IMR-90 (cell line): ENCODE results near the gene PEX16. TPM values are rescaled to one million over a fixed set of nuclear protein-coding genes. Genes with fewer than 3 reads are reported as not detected.
A peak's percentile ranks its signal among the peaks of the same experiment; 100 is the strongest.

Experiments
- ATAC-seq: fragments of 200-7000 bp; cut with Tn5 transposase; 2 replicates; pipeline ENCODE4 v1.9.1; 2020; ENCODE audit warnings: low read depth, mild to moderate bottlenecking, moderate library complexity
- BruUV-seq: library from RNA; stranded (reverse); fragments of 400-500 nt; replicated peaks from 2 replicates; lab custom pipeline; 2021; lab: Mats Ljungman, UMichigan
- CTCF ChIA-PET: fragments of 300-600 bp; formaldehyde crosslinking; extraction: SDS; loops from one replicate; lab custom pipeline; 2021; ENCODE audit warnings: antibody characterized with exemption; lab: Yijun Ruan, JAX
- POLR2A ChIA-PET: fragments of 300-600 bp; sonication (Branson Sonifier 250); formaldehyde crosslinking; loops from one replicate; lab custom pipeline; 2022; ENCODE audit warnings: antibody characterized with exemption; ENCODE audit not compliant: unreplicated experiment; lab: Charles Lee
- DNase-seq: peaks from one replicate; pipeline ENCODE4 v3.0.0; 2013
- H2AFZ ChIP-seq: replicated peaks from 2 replicates; pipeline ENCODE3; 2013; ENCODE audit warnings: low read length, mild to moderate bottlenecking; ENCODE audit not compliant: poor library complexity
- H2AK5ac ChIP-seq: 2 replicates; pipeline ENCODE4 v1.6.1; 2013; ENCODE audit warnings: low read depth, low read length, inconsistent platforms
- H2AK9ac ChIP-seq: replicated peaks from 2 replicates; pipeline ENCODE3; 2013; ENCODE audit warnings: mild to moderate bottlenecking, low read depth, low read length, moderate library complexity; ENCODE audit not compliant: poor library complexity
- H2BK120ac ChIP-seq: 2 replicates; pipeline ENCODE4 v1.6.1; 2013; ENCODE audit warnings: low read depth, low read length, inconsistent platforms
- H2BK15ac ChIP-seq: 3 replicates; pipeline ENCODE4 v1.6.1; 2013; ENCODE audit warnings: low read depth, low read length, inconsistent platforms
- H2BK20ac ChIP-seq: 2 replicates; pipeline ENCODE4 v1.6.1; 2013; ENCODE audit warnings: low read depth, mild to moderate bottlenecking, inconsistent platforms, low read length, moderate library complexity
- H2BK5ac ChIP-seq: 2 replicates; pipeline ENCODE4 v1.6.1; 2013; ENCODE audit warnings: mild to moderate bottlenecking, low read depth, low read length, inconsistent platforms; ENCODE audit not compliant: poor library complexity, severe bottlenecking
- H3K14ac ChIP-seq: replicated peaks from 2 replicates; pipeline ENCODE4 v1.6.1; 2013; ENCODE audit warnings: low read depth, low read length, inconsistent platforms
- H3K18ac ChIP-seq: 2 replicates; pipeline ENCODE4 v1.6.1; 2013; ENCODE audit warnings: low read depth, low read length, control low read depth
- H3K23ac ChIP-seq: 2 replicates; pipeline ENCODE4 v1.6.1; 2013; ENCODE audit warnings: low read depth, low read length, inconsistent platforms
- H3K27ac ChIP-seq: 2 replicates; pipeline ENCODE4 v1.5.1; 2013; ENCODE audit warnings: mild to moderate bottlenecking, control low read depth, low read length; ENCODE audit not compliant: insufficient read depth
- H3K27me3 ChIP-seq: 2 replicates; pipeline ENCODE4 v1.6.1; 2013; ENCODE audit warnings: low read length; ENCODE audit not compliant: control insufficient read depth, insufficient read depth
- H3K36me3 ChIP-seq: 2 replicates; pipeline ENCODE4 v1.6.1; 2013; ENCODE audit warnings: low read length, mixed read lengths; ENCODE audit not compliant: control insufficient read depth, insufficient read depth
- H3K4ac ChIP-seq: 2 replicates; pipeline ENCODE4 v1.6.1; 2013; ENCODE audit warnings: low read depth, low read length, inconsistent platforms
- H3K4me1 ChIP-seq: 2 replicates; pipeline ENCODE4 v1.6.1; 2013; ENCODE audit warnings: low read length, mixed read lengths; ENCODE audit not compliant: control insufficient read depth, insufficient read depth
- H3K4me2 ChIP-seq: 2 replicates; pipeline ENCODE4 v1.6.1; 2013; ENCODE audit warnings: low read depth, mild to moderate bottlenecking, control low read depth, low read length, moderate library complexity
- H3K4me3 ChIP-seq: 2 replicates; pipeline ENCODE4 v1.5.1; 2013; ENCODE audit warnings: low read depth, mild to moderate bottlenecking, control low read depth, low read length, moderate library complexity; ENCODE audit not compliant: insufficient read depth
- H3K56ac ChIP-seq: 2 replicates; pipeline ENCODE4 v1.6.1; 2013; ENCODE audit warnings: low read length, inconsistent platforms; ENCODE audit not compliant: insufficient read depth; ENCODE audit errors: extremely low read depth
- H3K79me1 ChIP-seq, 2 experiments: 2 replicates each; pipeline ENCODE4 v1.6.1; 2013; ENCODE audit warnings: low read length in 2 of 2, inconsistent platforms in 1 of 2, low read depth in 1 of 2
- H3K9ac ChIP-seq: 2 replicates; pipeline ENCODE4 v1.6.1; 2013; ENCODE audit warnings: low read depth, low read length, control low read depth
- H3K9me1 ChIP-seq: 2 replicates; pipeline ENCODE4 v1.6.1; 2013; ENCODE audit warnings: low read length, inconsistent platforms; ENCODE audit not compliant: insufficient read depth
- H3K9me3 ChIP-seq: 2 replicates; pipeline ENCODE4 v1.6.1; 2013; ENCODE audit warnings: low read length; ENCODE audit not compliant: control insufficient read depth, insufficient read depth
- H4K20me1 ChIP-seq: 2 replicates; pipeline ENCODE4 v1.6.1; 2013; ENCODE audit warnings: low read length, inconsistent platforms; ENCODE audit not compliant: insufficient read depth
- H4K5ac ChIP-seq: 2 replicates; pipeline ENCODE4 v1.6.1; 2013; ENCODE audit warnings: mild to moderate bottlenecking, low read depth, low read length, control low read depth
- H4K8ac ChIP-seq, 2 experiments: 2 replicates each; pipeline ENCODE4 v1.6.1; 2013; ENCODE audit warnings: low read depth in 2 of 2, low read length in 2 of 2, control low read depth in 1 of 2, inconsistent platforms in 1 of 2
- H4K91ac ChIP-seq: 2 replicates; pipeline ENCODE4 v1.6.1; 2013; ENCODE audit warnings: low read depth, low read length, inconsistent platforms; ENCODE audit not compliant: insufficient read depth
- BHLHE40 ChIP-seq: fragments of 150-350 bp; IDR thresholded peaks from 2 replicates; pipeline ENCODE4 v1.6.1; 2016; ENCODE audit warnings: mild to moderate bottlenecking, low read depth, low read length
- CEBPB ChIP-seq: IDR thresholded peaks from 2 replicates; pipeline ENCODE4 v1.6.1; 2012; ENCODE audit warnings: low read depth, low read length, improper control_type of control experiment
- CHD1 ChIP-seq: IDR thresholded peaks from 2 replicates; pipeline ENCODE4 v1.6.1; 2012; ENCODE audit warnings: low read depth, low read length, improper control_type of control experiment
- CTCF ChIP-seq: conservative IDR thresholded peaks from 2 replicates; pipeline ENCODE4 v1.5.1; 2012; ENCODE audit warnings: mild to moderate bottlenecking, low read depth, low read length, improper control_type of control experiment
- FOS ChIP-seq: fragments of 150-350 bp; IDR thresholded peaks from 2 replicates; pipeline ENCODE4 v1.6.1; 2016; ENCODE audit warnings: low read depth, low read length
- MAFK ChIP-seq: IDR thresholded peaks from 2 replicates; pipeline ENCODE4 v1.6.1; 2012; ENCODE audit warnings: low read depth, low read length, improper control_type of control experiment
- MAZ ChIP-seq: IDR thresholded peaks from 2 replicates; pipeline ENCODE4 v1.6.1; 2012; ENCODE audit warnings: low read depth, mild to moderate bottlenecking, low read length, improper control_type of control experiment, moderate library complexity, borderline replicate concordance
- MXI1 ChIP-seq: IDR thresholded peaks from 2 replicates; pipeline ENCODE4 v1.6.1; 2012; ENCODE audit warnings: low read depth, mild to moderate bottlenecking, low read length, moderate library complexity, borderline replicate concordance
- NFE2L2 ChIP-seq: fragments of 150-350 bp; IDR thresholded peaks from 2 replicates; pipeline ENCODE4 v1.6.1; 2016; ENCODE audit warnings: low read depth, mild to moderate bottlenecking, low read length
- POLR2A ChIP-seq: IDR thresholded peaks from 2 replicates; pipeline ENCODE4 v1.6.1; 2012; ENCODE audit warnings: mild to moderate bottlenecking, low read depth, low read length
- RAD21 ChIP-seq: IDR thresholded peaks from 2 replicates; pipeline ENCODE4 v1.6.1; 2012; ENCODE audit warnings: low read length, improper control_type of control experiment
- RCOR1 ChIP-seq: IDR thresholded peaks from 2 replicates; pipeline ENCODE4 v1.6.1; 2012; ENCODE audit warnings: mild to moderate bottlenecking, low read length, improper control_type of control experiment; ENCODE audit not compliant: insufficient replicate concordance
- RFX5 ChIP-seq: IDR thresholded peaks from 2 replicates; pipeline ENCODE4 v1.8.0; 2012; ENCODE audit warnings: low read depth, mild to moderate bottlenecking, low read length, moderate library complexity
- SMC3 ChIP-seq: fragments of 150-350 bp; IDR thresholded peaks from 2 replicates; pipeline ENCODE4 v1.6.1; 2016; ENCODE audit warnings: low read depth, mild to moderate bottlenecking, antibody characterized with exemption, low read length, moderate library complexity
- WGBS, 2 experiments: methylation state at CpG; one replicate each; pipeline versions ENCODE4 v1.1.5 to v1.1.7; 2013; ENCODE audit warnings: missing lambda C conversion rate in 2 of 2; ENCODE audit not compliant: insufficient read length in 1 of 2; ENCODE audit errors: extremely low coverage in 2 of 2; 5-methylcytosine and 5-hydroxymethylcytosine counted together
- dilution Hi-C: fragments of 300-500 bp; cut with HindIII; formaldehyde crosslinking; loops from one replicate; pipeline ENCODE4 v1.14.3; 2018; ENCODE audit warnings: low sequenced_read_pairs; ENCODE audit not compliant: unreplicated experiment
- in situ Hi-C: fragments of 300-500 bp; cut with MboI; formaldehyde crosslinking; loops from 3 replicates; pipeline ENCODE4 v1.14.3; 2019; ENCODE audit warnings: low sequenced_read_pairs, inconsistent platforms, mixed read lengths
- intact Hi-C: fragments of 100-400 bp; cut with micrococcal nuclease; formaldehyde crosslinking; loops from 2 replicates; pipeline ENCODE4 v1.10.0; 2022
- polyA plus RNA-seq, 3 experiments: library from polyadenylated mRNA; depleted of rRNA; stranded (reverse); fragments of >200 nt; gene quantifications; 2 replicates each; pipeline ENCODE4 v1.2.3, GENCODE V29; 2012; ENCODE audit warnings: low replicate concordance in 1 of 3
- total RNA-seq: library from RNA; depleted of rRNA; stranded (reverse); fragments of >200 nt; gene quantifications from 2 replicates; pipeline ENCODE4 v1.2.3, GENCODE V29; 2012
- TF ChIP-seq, protein P1 (sequence below): fragments of 150-350 bp; IDR thresholded peaks from 2 replicates; pipeline ENCODE4 v1.6.1; 2016; ENCODE audit warnings: low read depth, mild to moderate bottlenecking, low read length, moderate library complexity, borderline replicate concordance

Gene PEX16
- total and polyA plus RNA-seq, 2 of the 4 experiments (the other 2 are of a cell fraction): 17.9 to 23.3 TPM

GRCh38 chr11:45922425-45923082, 4.9 kb upstream of the PEX16 start, which contains the start of gene LARGE2:
Gene LARGE2, plus strand, starts transcription at chr11:45922656. Its CDS starts 227 bp downstream, at chr11:45922883.
- no peak within 1 kb of the TSS for H3K4me2 ChIP-seq
- no peaks in the 10 kb centered on the region for H3K36me3 ChIP-seq
- H4K5ac ChIP-seq: no peak within 1 kb of the TSS
- no peak within 1 kb of the TSS for H2BK15ac ChIP-seq
- ATAC-seq (no peak), DNase-seq (no peak)
- no peak within 1 kb of the TSS for H2BK5ac ChIP-seq
- H3K9ac ChIP-seq: no peak within 1 kb of the TSS
- H4K20me1 ChIP-seq: peaks cover 1% of the 10 kb centered on the region
- no peak for TF ChIP-seq CHD1
- TF ChIP-seq MAZ: no peak
- TF ChIP-seq RCOR1: no peak
- no peak for TF ChIP-seq BHLHE40
- no peak for TF ChIP-seq NFE2L2
- TF ChIP-seq MXI1: no peak
- TF ChIP-seq, protein P1, sequence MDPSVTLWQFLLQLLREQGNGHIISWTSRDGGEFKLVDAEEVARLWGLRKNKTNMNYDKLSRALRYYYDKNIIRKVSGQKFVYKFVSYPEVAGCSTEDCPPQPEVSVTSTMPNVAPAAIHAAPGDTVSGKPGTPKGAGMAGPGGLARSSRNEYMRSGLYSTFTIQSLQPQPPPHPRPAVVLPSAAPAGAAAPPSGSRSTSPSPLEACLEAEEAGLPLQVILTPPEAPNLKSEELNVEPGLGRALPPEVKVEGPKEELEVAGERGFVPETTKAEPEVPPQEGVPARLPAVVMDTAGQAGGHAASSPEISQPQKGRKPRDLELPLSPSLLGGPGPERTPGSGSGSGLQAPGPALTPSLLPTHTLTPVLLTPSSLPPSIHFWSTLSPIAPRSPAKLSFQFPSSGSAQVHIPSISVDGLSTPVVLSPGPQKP: no peak
- TF ChIP-seq RFX5: no peak
- TF ChIP-seq MAFK: no peak
- no peak for TF ChIP-seq RAD21
- TF ChIP-seq FOS: no peak
- TF ChIP-seq SMC3: no peak
- no peak for TF ChIP-seq POLR2A
- TF ChIP-seq CTCF: no peak
- TF ChIP-seq CEBPB: no peak
- no peak within 1 kb of the TSS for H3K56ac ChIP-seq
- no peak within 1 kb of the TSS for H3K14ac ChIP-seq
- no peak within 1 kb of the TSS for H4K91ac ChIP-seq
- H3K18ac ChIP-seq: no peak within 1 kb of the TSS
- intact Hi-C loops (no loop called here), dilution Hi-C loops (no loop called here), in situ Hi-C loops (no loop called here)
- H3K27me3 ChIP-seq: peaks cover 47% of the 10 kb centered on the region
- peak within 1 kb of the TSS; percentile 76 for H2AFZ ChIP-seq
- no peak within 1 kb of the TSS for H3K4ac ChIP-seq
- 3% methylated on average over 42 of the region's 73 CpGs; no CpG with 5 or more reads in 1 of the 2 experiments for WGBS, 2 experiments
- 0 out of 2 replicates have a peak, but pooled peaks cover 5% of the 10 kb centered on the region for H3K9me1 ChIP-seq
- no peak within 1 kb of the TSS for H2AK9ac ChIP-seq
- H3K4me1 ChIP-seq: no peaks in the 10 kb centered on the region
- H3K4me3 ChIP-seq: no peak within 1 kb of the TSS
- ChIA-PET POLR2A (no interaction called here), CTCF (no interaction called here)
- H3K79me1 ChIP-seq: peaks cover 0 to under 1% of the 10 kb centered on the region in 2 experiments; a peak in 2 of 4 replicates
- H3K23ac ChIP-seq: no peak within 1 kb of the TSS
- no peak within 1 kb of the TSS for H2BK20ac ChIP-seq
- no peak within 1 kb of the TSS for H3K27ac ChIP-seq
- no TSS peak for BruUV-seq
- no peak within 1 kb of the TSS for H4K8ac ChIP-seq
- no peak within 1 kb of the TSS for H2AK5ac ChIP-seq
- no peak within 1 kb of the TSS for H2BK120ac ChIP-seq
- no peaks in the 10 kb centered on the region for H3K9me3 ChIP-seq
